ENCODE results near the gene MCC. TPM values are rescaled to one million over a fixed set of nuclear protein-coding genes. Genes with fewer than 3 reads are reported as not detected.
A peak's percentile ranks its signal among the peaks of the same experiment; 100 is the strongest.

Gene MCC
- total RNA-seq, 5 donors from 2014 or later (not counting 1 experiment from before 2014, with no cell fraction given): 2.6 to 8.3 (median 6.3) TPM

GRCh38 chr5:113378514-113378913, 109.7 kb downstream of the MCC start:
- Histone ChIP-seq H3K27ac (ENCODE audit: low read length) (no peak overlapping the region), H3K9me3 (no peaks in the 10 kb centered on the region), H3K27me3 (replicated peaks in 1 of 2; ENCODE audit: control insufficient read depth in 2 of 2, extremely low read depth in 1 of 2, insufficient read depth in 2 of 2, low read length in 1 of 2) (peaks cover 0 to 4% of the 10 kb centered on the region in 2 experiments), H3K4me1 (ENCODE audit: control insufficient read depth in 1 of 2, extremely low read depth in 1 of 2, insufficient read depth in 2 of 2, low read length in 2 of 2) (peaks cover 11 to 16% of the 10 kb centered on the region in 2 experiments), H3K4me3 (ENCODE audit: control insufficient read depth in 1 of 2, extremely low read depth in 1 of 2, low read length in 1 of 2) (no peak overlapping the region), H3K36me3 (ENCODE audit: control insufficient read depth in 2 of 2, extremely low read depth in 1 of 2, insufficient read depth in 1 of 2, low read length in 1 of 2) (no peaks in the 10 kb centered on the region)
- peak overlapping the region in 1 of 2 donors; percentile 10 for H3K27ac Mint-ChIP-seq
- peaks cover 47 to 59% (median 49%) of the 10 kb centered on the region in 3 donors for H3K4me1 Mint-ChIP-seq
- no CpG with 5 or more reads among the region's 2 CpGs for WGBS (ENCODE audit: insufficient coverage)
- peak overlapping the region in 2 of 3 donors; percentile 22 to 70 for H3K4me3 Mint-ChIP-seq
- H3K27me3 Mint-ChIP-seq: peaks cover 12 to 21% of the 10 kb centered on the region in 2 donors
- ChIA-PET POLR2A (interaction anchor here in 1 of 2 donors (0.6 kb wide), 1 partner anchor 612 kb away, joined by 3 read pairs; no protein-coding TSS in a partner anchor), CTCF (interaction anchor here (1.2 to 2.2 kb wide), 3 partner anchors 226 to 382 kb away, joined by 5 to 9 read pairs (median 6); no protein-coding TSS in a partner anchor)
- H3K36me3 Mint-ChIP-seq: no peaks in the 10 kb centered on the region
- no peaks in the 10 kb centered on the region for H3K9me3 Mint-ChIP-seq
- DNase-seq: peak in 1 of 35 experiments; percentile 4
- no peak for ATAC-seq (replicated peaks in 1 of 4)

DNA sequence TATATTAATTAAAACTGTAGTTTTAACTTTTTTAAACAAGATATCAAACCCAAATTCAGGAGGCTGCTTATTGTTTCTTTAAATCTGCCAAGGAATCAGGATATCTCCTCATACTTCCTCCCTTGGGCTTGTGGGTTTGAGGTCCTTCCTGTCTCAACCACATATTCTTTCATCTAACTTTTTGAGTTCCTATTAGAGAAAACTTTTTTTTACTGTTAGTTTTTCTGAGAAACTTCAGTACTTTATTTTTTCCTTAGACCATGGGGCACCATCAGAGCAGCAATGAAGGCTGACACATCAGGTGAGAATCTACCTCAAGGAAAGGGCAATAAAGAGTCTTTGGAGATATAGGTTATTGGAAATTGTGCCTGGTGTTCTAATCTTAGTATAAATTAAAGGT, 110.2 kb downstream of the MCC start:
- peaks cover 9 to 17% of the 10 kb centered on the region in 2 donors for H3K27me3 Mint-ChIP-seq
- H3K27me3 ChIP-seq (replicated peaks in 1 of 2; ENCODE audit: control insufficient read depth in 2 of 2, extremely low read depth in 1 of 2, insufficient read depth in 2 of 2, low read length in 1 of 2): peaks cover 0 to 4% of the 10 kb centered on the region in 2 experiments
- DNase-seq (peak in 3 of 35 experiments; percentile 2 to 46 (median 3)), ATAC-seq (replicated peaks in 1 of 4) (peak; percentile 45 to 69 (median 68))
- peaks cover 11 to 16% of the 10 kb centered on the region in 2 experiments for H3K4me1 ChIP-seq (ENCODE audit: control insufficient read depth in 1 of 2, extremely low read depth in 1 of 2, insufficient read depth in 2 of 2, low read length in 2 of 2)
- no peak overlapping the region for H3K27ac ChIP-seq (ENCODE audit: low read length)
- no peaks in the 10 kb centered on the region for H3K9me3 ChIP-seq
- H3K4me1 Mint-ChIP-seq: peaks cover 47 to 59% (median 49%) of the 10 kb centered on the region in 3 donors
- H3K4me3 ChIP-seq (ENCODE audit: control insufficient read depth in 1 of 2, extremely low read depth in 1 of 2, low read length in 1 of 2): no peak overlapping the region
- H3K36me3 Mint-ChIP-seq: no peaks in the 10 kb centered on the region
- H3K4me3 Mint-ChIP-seq: peak overlapping the region in 2 of 3 donors; percentile 21 to 70
- ChIA-PET CTCF (interaction anchor here (2.0 to 2.2 kb wide), 2 partner anchors 228 to 382 kb away, joined by 5 to 9 read pairs; no protein-coding TSS in a partner anchor), POLR2A (no interaction called here)
- no peaks in the 10 kb centered on the region for H3K36me3 ChIP-seq (ENCODE audit: control insufficient read depth in 2 of 2, extremely low read depth in 1 of 2, insufficient read depth in 1 of 2, low read length in 1 of 2)
- H3K9me3 Mint-ChIP-seq: no peaks in the 10 kb centered on the region
- H3K27ac Mint-ChIP-seq: peak overlapping the region in 1 of 2 donors; percentile 10

DNA sequence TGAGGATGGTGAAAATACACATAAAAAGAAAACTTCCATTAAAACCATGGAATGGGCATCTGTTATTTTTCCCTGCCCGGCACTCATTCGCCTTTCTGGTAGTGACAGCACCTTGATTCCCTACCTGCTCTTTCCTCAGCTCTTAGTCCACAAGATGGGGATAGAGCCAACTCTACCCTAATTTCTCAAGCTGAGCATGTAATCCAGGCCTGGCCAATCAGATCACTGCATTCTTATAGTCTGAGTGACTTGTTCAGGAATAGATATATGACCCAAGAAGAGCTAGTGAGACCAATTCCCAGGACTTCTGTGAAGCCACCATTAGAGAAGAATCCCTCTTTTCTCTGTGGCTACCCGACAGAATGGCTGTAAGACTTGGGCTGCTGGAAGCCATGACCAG, 111.6 kb downstream of the MCC start:
- Histone ChIP-seq H3K4me3 (ENCODE audit: control insufficient read depth in 1 of 2, extremely low read depth in 1 of 2, low read length in 1 of 2) (no peak overlapping the region), H3K27me3 (replicated peaks in 1 of 2; ENCODE audit: control insufficient read depth in 2 of 2, extremely low read depth in 1 of 2, insufficient read depth in 2 of 2, low read length in 1 of 2) (peaks cover 0 to 2% of the 10 kb centered on the region in 2 experiments), H3K4me1 (ENCODE audit: control insufficient read depth in 1 of 2, extremely low read depth in 1 of 2, insufficient read depth in 2 of 2, low read length in 2 of 2) (peaks cover 11 to 16% of the 10 kb centered on the region in 2 experiments), H3K9me3 (no peaks in the 10 kb centered on the region), H3K36me3 (ENCODE audit: control insufficient read depth in 2 of 2, extremely low read depth in 1 of 2, insufficient read depth in 1 of 2, low read length in 1 of 2) (no peaks in the 10 kb centered on the region), H3K27ac (ENCODE audit: low read length) (no peak overlapping the region)
- H3K4me1 Mint-ChIP-seq: peaks cover 47 to 59% (median 49%) of the 10 kb centered on the region in 3 donors
- H3K27me3 Mint-ChIP-seq: peaks cover 5 to 12% of the 10 kb centered on the region in 2 donors
- DNase-seq: no peak
- H3K36me3 Mint-ChIP-seq: no peaks in the 10 kb centered on the region
- no peaks in the 10 kb centered on the region for H3K9me3 Mint-ChIP-seq
- ATAC-seq (replicated peaks in 1 of 4): no peak
- H3K27ac Mint-ChIP-seq: no peak overlapping the region
- WGBS (ENCODE audit: insufficient coverage): 100% methylated on average over 1 of the region's 3 CpGs
- no peak overlapping the region for H3K4me3 Mint-ChIP-seq
- ChIA-PET CTCF (interaction anchor here in 1 of 2 donors (0.7 kb wide), 1 partner anchor 13 kb away, joined by 4 read pairs; no protein-coding TSS in a partner anchor), POLR2A (no interaction called here)

- Histone ChIP-seq H3K9me3 (no peaks in the 10 kb centered on the region), H3K36me3 (ENCODE audit: control insufficient read depth in 2 of 2, extremely low read depth in 1 of 2, insufficient read depth in 1 of 2, low read length in 1 of 2) (no peaks in the 10 kb centered on the region), H3K4me1 (ENCODE audit: control insufficient read depth in 1 of 2, extremely low read depth in 1 of 2, insufficient read depth in 2 of 2, low read length in 2 of 2) (peaks cover 11 to 16% of the 10 kb centered on the region in 2 experiments), H3K27ac (ENCODE audit: low read length) (no peak overlapping the region), H3K27me3 (replicated peaks in 1 of 2; ENCODE audit: control insufficient read depth in 2 of 2, extremely low read depth in 1 of 2, insufficient read depth in 2 of 2, low read length in 1 of 2) (no peaks in the 10 kb centered on the region), H3K4me3 (ENCODE audit: control insufficient read depth in 1 of 2, extremely low read depth in 1 of 2, low read length in 1 of 2) (no peak overlapping the region)
- WGBS (ENCODE audit: insufficient coverage): 40% methylated on average over 1 of the region's 3 CpGs
- Mint-ChIP-seq H3K36me3 (no peaks in the 10 kb centered on the region), H3K4me1 (peaks cover 41 to 53% (median 43%) of the 10 kb centered on the region in 3 donors), H3K9me3 (no peaks in the 10 kb centered on the region), H3K27me3 (peaks cover 3 to 7% of the 10 kb centered on the region in 2 donors), H3K4me3 (no peak overlapping the region), H3K27ac (no peak overlapping the region)
- CTCF ChIA-PET: interaction anchor here in 1 of 2 donors (0.6 to 1.2 kb wide), 3 partner anchors 11 to 447 kb away, joined by 3 to 5 read pairs (median 3); no protein-coding TSS in a partner anchor
- DNase-seq: no peak
- ATAC-seq (replicated peaks in 1 of 4): no peak
- POLR2A ChIA-PET: no interaction called here
Observed at GRCh38 chr5:113375480-113376060, 112.7 kb downstream of the MCC start.

GRCh38 chr5:113373426-113373825, 114.8 kb downstream of the MCC start:
- H3K36me3 Mint-ChIP-seq: no peaks in the 10 kb centered on the region
- DNase-seq: no peak
- no peak for ATAC-seq (replicated peaks in 1 of 4)
- H3K4me1 Mint-ChIP-seq: peaks cover 24 to 36% (median 27%) of the 10 kb centered on the region in 3 donors
- no peaks in the 10 kb centered on the region for H3K36me3 ChIP-seq (ENCODE audit: control insufficient read depth in 2 of 2, extremely low read depth in 1 of 2, insufficient read depth in 1 of 2, low read length in 1 of 2)
- POLR2A ChIA-PET: no interaction called here
- H3K9me3 ChIP-seq: no peaks in the 10 kb centered on the region
- no peak overlapping the region for H3K27ac Mint-ChIP-seq
- CTCF ChIA-PET: interaction anchor here in 1 of 2 donors (0.6 to 1.2 kb wide), 2 partner anchors 8 to 233 kb away, joined by 4 to 9 read pairs; no protein-coding TSS in a partner anchor
- peaks cover 4 to 7% of the 10 kb centered on the region in 2 donors for H3K27me3 Mint-ChIP-seq
- H3K27me3 ChIP-seq (replicated peaks in 1 of 2; ENCODE audit: control insufficient read depth in 2 of 2, extremely low read depth in 1 of 2, insufficient read depth in 2 of 2, low read length in 1 of 2): no peaks in the 10 kb centered on the region
- H3K4me3 Mint-ChIP-seq: no peak overlapping the region
- H3K9me3 Mint-ChIP-seq: no peaks in the 10 kb centered on the region
- no peak overlapping the region for H3K4me3 ChIP-seq (ENCODE audit: control insufficient read depth in 1 of 2, extremely low read depth in 1 of 2, low read length in 1 of 2)
- no CpG with 5 or more reads among the region's 3 CpGs for WGBS (ENCODE audit: insufficient coverage)
- H3K4me1 ChIP-seq (ENCODE audit: control insufficient read depth in 1 of 2, extremely low read depth in 1 of 2, insufficient read depth in 2 of 2, low read length in 2 of 2): peaks cover 5 to 11% of the 10 kb centered on the region in 2 experiments
- H3K27ac ChIP-seq (ENCODE audit: low read length): no peak overlapping the region

GRCh38 chr5:113371721-113372196, 116.5 kb downstream of the MCC start:
- Histone ChIP-seq H3K4me1 (ENCODE audit: control insufficient read depth in 1 of 2, extremely low read depth in 1 of 2, insufficient read depth in 2 of 2, low read length in 2 of 2) (no peaks in the 10 kb centered on the region), H3K36me3 (ENCODE audit: control insufficient read depth in 2 of 2, extremely low read depth in 1 of 2, insufficient read depth in 1 of 2, low read length in 1 of 2) (no peaks in the 10 kb centered on the region), H3K27me3 (replicated peaks in 1 of 2; ENCODE audit: control insufficient read depth in 2 of 2, extremely low read depth in 1 of 2, insufficient read depth in 2 of 2, low read length in 1 of 2) (no peaks in the 10 kb centered on the region), H3K4me3 (ENCODE audit: control insufficient read depth in 1 of 2, extremely low read depth in 1 of 2, low read length in 1 of 2) (no peak overlapping the region), H3K27ac (ENCODE audit: low read length) (no peak overlapping the region), H3K9me3 (no peaks in the 10 kb centered on the region)
- WGBS (ENCODE audit: insufficient coverage): no CpG with 5 or more reads among the region's 2 CpGs
- no peak for DNase-seq
- H3K4me1 Mint-ChIP-seq: peaks cover 9 to 20% (median 12%) of the 10 kb centered on the region in 3 donors
- no peak for ATAC-seq (replicated peaks in 1 of 4)
- no peak overlapping the region for H3K27ac Mint-ChIP-seq
- H3K36me3 Mint-ChIP-seq: no peaks in the 10 kb centered on the region
- no peak overlapping the region for H3K4me3 Mint-ChIP-seq
- H3K27me3 Mint-ChIP-seq: peaks cover 5 to 7% of the 10 kb centered on the region in 2 donors
- POLR2A ChIA-PET: interaction anchor here in 1 of 2 donors (0.6 kb wide), 1 partner anchor 65 kb away, joined by 3 read pairs; no protein-coding TSS in a partner anchor
- no peaks in the 10 kb centered on the region for H3K9me3 Mint-ChIP-seq
- CTCF ChIA-PET: interaction anchor here (0.6 to 0.9 kb wide), 2 partner anchors 9 to 209 kb away, joined by 3 read pairs; no protein-coding TSS in a partner anchor
